Astrocyte of the cerebellum (primary cell): Measurements from ENCODE around the gene TRAF2.
"Not testable (repeated sequence)": the region's sequence is repeated elsewhere in the genome, so short reads cannot be mapped to it uniquely, and the experiment has no call there.

Experiments
- DNase-seq: peaks from one replicate; pipeline ENCODE4 v3.0.0-alpha.2; 2011; ENCODE audit warnings: low read depth
- H3K4me3 ChIP-seq: 2 replicates; pipeline ENCODE4 v1.5.1; 2011; ENCODE audit warnings: mild to moderate bottlenecking, low read depth, low read length, moderate library complexity
- CTCF ChIP-seq: IDR thresholded peaks from 2 replicates; pipeline ENCODE4 v1.5.1; 2012; ENCODE audit warnings: low read length, low read depth, moderate library complexity, mild to moderate bottlenecking; ENCODE audit errors: missing control alignments
- in situ Hi-C: cut with HindIII; loops from 2 replicates; pipeline ENCODE4 v1.10.0; 2017; ENCODE audit warnings: low sequenced_read_pairs

Gene TRAF2

DNA sequence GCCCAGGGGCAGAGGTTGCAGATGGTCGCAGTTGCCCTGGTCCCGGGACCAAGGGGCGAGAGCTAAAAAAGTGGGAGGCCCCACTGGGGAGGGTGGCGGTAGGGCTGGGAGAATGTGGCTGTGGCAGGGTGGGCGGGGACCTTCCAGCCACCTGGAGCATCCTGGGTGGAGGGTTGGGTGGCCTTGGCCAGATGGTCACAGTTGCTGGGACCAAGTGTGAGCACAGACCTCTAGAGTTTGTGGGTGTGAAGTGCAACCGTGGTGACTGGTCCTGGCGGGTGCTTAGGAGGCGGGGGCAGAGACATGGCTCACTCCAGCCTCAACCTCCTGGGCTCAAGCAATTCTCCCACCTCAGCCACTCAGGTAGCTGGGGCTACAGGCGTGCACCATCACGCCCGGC lies 5.7 kb upstream of the TRAF2 start:
- no peak for DNase-seq
- H3K4me3 ChIP-seq: no peak overlapping the region
- no peak for TF ChIP-seq CTCF
- in situ Hi-C loops: loop anchor here (10.0 kb wide), 1 partner anchor 66 kb away; no protein-coding TSS in a partner anchor

- TF ChIP-seq CTCF: no peak
- H3K4me3 ChIP-seq: no peak overlapping the region
- no peak for DNase-seq
- in situ Hi-C loops: loop anchor here (10.0 kb wide), 1 partner anchor 67 kb away; no protein-coding TSS in a partner anchor
These were observed 4.6 kb upstream of the TRAF2 start for GRCh38 chr9:136881691-136882108.

DNA sequence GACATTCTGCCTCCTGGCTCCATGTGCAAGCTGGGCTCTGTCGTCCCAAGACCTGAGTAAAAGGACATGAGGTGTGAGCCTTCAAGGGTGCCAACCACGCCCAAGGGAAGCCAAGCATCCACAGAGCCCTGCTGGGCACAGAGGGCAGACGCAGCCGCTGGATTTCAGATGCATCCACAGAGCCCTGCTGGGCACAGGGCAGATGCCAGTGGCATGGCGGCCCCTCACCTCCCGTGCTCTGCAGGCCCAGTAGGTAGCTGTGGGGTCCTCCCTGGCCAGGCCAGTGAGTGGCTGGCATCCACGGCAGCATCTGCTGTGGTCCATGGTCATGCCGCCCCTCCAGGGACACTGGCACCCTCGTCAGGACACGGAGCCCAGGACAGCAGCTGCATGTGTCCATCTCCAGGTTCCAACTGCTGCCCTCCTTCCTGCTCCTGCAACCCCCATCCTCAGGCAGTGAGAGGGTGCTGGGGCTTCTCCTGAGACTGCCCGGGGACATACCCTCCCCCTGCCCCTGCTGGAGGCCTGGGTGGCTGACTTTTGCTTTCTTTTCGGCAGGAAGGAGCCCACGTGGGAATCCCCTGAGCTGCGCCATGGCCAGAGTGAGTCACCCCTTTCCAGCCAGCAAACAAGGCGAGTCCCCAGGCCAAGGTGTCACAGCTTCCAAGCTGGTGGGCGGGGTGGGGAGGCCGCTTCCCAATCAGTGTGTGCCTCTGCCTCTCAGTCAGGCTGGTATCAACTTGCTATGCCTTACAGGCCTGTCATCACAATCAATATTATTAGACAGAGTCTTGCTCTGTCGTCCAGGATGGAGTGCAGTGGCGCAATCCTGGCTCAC lies 4.0 kb upstream of the TRAF2 start:
- TF ChIP-seq CTCF: no peak
- no peak overlapping the region for H3K4me3 ChIP-seq
- DNase-seq: no peak
- in situ Hi-C loops: loop anchor here (10.0 kb wide), 1 partner anchor 68 kb away; no protein-coding TSS in a partner anchor

GRCh38 chr9:136882947-136883283 lies 3.4 kb upstream of the TRAF2 start:
- H3K4me3 ChIP-seq, DNase-seq: not testable (repeated sequence)
- in situ Hi-C loops: loop anchor here (10.0 kb wide), 1 partner anchor 68 kb away; no protein-coding TSS in a partner anchor

GRCh38 chr9:136883670-136884069 lies 2.6 kb upstream of the TRAF2 start:
- in situ Hi-C loops: loop anchor here (10.0 kb wide), 1 partner anchor 69 kb away; no protein-coding TSS in a partner anchor

DNA sequence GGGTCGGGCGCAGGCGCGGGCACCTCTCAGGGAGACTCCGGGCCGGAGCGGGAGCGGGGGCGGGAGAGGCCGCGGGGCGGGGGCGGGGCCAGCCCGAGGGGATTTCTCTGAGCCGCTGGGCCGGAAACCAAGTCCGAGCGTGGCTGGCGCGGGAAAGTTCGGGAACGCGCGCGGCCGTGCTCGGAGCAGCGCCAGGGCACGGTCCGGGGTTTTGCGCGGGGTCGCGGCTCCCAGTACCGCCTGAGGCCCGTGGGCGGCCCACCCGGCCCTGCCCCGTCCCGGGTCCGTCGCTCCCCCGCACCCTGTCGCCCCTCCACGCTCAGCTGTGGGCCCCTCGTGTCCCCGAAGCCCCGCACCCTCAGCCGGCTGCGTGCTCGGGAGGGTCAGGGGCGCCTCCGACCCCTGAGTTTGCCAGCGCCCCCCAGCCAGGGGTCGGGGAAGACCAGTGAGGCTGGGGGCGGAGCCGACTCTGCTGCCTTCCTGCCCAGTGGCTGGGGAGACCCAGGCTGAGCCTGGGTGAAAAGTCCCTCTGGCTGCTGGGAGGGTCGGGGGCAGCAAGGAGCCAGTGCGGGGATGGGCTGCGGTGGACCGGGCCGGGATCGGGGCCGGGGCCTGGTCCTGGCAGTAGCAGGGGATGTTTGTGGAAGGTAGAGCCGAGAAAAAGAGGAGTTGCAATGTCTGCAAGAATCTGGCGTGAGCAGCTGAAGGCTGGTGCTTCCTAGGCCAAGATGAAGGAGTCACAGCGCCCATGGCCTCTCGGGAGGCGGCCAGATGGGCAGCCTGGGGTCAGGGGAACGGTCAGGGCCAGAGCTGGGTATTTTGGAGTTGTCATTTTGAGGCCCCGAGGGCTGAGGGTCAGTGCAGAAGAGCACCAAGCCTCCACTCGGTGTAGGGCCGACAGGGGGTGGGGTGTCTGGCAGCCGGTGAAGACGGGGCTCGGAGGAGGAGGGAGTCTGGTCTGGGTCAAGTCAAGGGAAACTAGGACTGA lies 588 bp downstream of the TRAF2 start:
- no peak for DNase-seq
- no peak for TF ChIP-seq CTCF

More at GRCh38 chr9:136883670-136884069, 2.6 kb upstream of the TRAF2 start:
- DNase-seq, H3K4me3 ChIP-seq: not testable (repeated sequence)

DNA sequence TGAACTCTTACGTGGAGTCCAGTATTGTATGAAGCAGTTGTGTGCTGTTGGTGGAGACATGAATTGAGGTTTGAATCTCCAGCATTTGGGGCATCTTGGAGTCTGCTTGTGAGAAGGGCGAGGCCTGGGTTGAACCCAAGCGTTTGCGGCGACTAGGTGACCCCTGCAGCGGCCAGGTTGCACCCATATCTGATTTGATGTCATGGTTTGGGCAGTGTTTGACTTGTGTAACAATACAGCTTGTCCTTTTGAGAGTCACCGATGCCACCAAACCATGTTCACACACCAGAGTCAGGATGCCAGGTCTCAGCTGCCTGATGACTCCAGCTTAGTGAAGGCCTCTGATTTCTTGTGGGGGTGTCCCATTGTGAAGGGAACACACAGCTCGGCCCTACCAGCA lies 2.1 kb downstream of the TRAF2 start:
- no peak for DNase-seq

More for the DNA sequence above, 588 bp downstream of the TRAF2 start:
- in situ Hi-C loops: loop anchor here (10.0 kb wide), 1 partner anchor 72 kb away; no protein-coding TSS in a partner anchor
- peak overlapping the region; percentile 82 for H3K4me3 ChIP-seq

More for the DNA sequence above, 2.1 kb downstream of the TRAF2 start:
- H3K4me3 ChIP-seq: no peak overlapping the region
- in situ Hi-C loops: loop anchor here (10.0 kb wide), 1 partner anchor 74 kb away; no protein-coding TSS in a partner anchor
- no peak for TF ChIP-seq CTCF
